ENCODE data around the gene EDN3.

- TF ChIP-seq CTCF (IDR thresholded peaks at IDR 0.05) (no peak), POLR2A (IDR thresholded peaks at IDR 0.05) (no peak)
Measured at GRCh38 chr20:59360934-59361333, 60.5 kb downstream of the EDN3 start.
